Calu3 (cell line): ENCODE results near the gene SLC27A6. TPM values are rescaled to one million over a fixed set of nuclear protein-coding genes. Genes with fewer than 3 reads are reported as not detected.

Experiments used
- BruUV-seq: library from RNA; stranded (reverse); fragments of 400-500 nt; replicated peaks from 2 replicates; lab custom pipeline; 2021; lab: Mats Ljungman, UMichigan
- CTCF ChIA-PET: fragments of 300-600 bp; sonication (Branson Sonifier 250); formaldehyde crosslinking; loops from one replicate; lab custom pipeline; 2022; ENCODE audit warnings: antibody characterized with exemption; lab: Charles Lee
- DNase-seq: peaks from one replicate; pipeline ENCODE4 v3.0.0; 2022
- H3K27ac Mint-ChIP-seq: one replicate; pipeline ENCODE4 v1.8.0; 2022; ENCODE audit warnings: mixed read lengths; ENCODE audit not compliant: unreplicated experiment
- H3K27me3 Mint-ChIP-seq: one replicate; pipeline ENCODE4 v1.8.0; 2022; ENCODE audit warnings: mixed read lengths; ENCODE audit not compliant: unreplicated experiment
- H3K36me3 Mint-ChIP-seq: one replicate; pipeline ENCODE4 v1.8.0; 2022; ENCODE audit warnings: mild to moderate bottlenecking, moderate library complexity, mixed read lengths; ENCODE audit not compliant: insufficient read depth, unreplicated experiment
- H3K4me1 Mint-ChIP-seq: one replicate; pipeline ENCODE4 v1.8.0; 2022; ENCODE audit warnings: mild to moderate bottlenecking, low read depth, mixed read lengths; ENCODE audit not compliant: unreplicated experiment
- H3K4me3 Mint-ChIP-seq: one replicate; pipeline ENCODE4 v1.8.0; 2022; ENCODE audit warnings: mild to moderate bottlenecking, low read depth, moderate library complexity, mixed read lengths; ENCODE audit not compliant: unreplicated experiment
- H3K9me3 Mint-ChIP-seq: one replicate; pipeline ENCODE4 v1.8.0; 2022; ENCODE audit warnings: low read depth, mixed read lengths; ENCODE audit not compliant: unreplicated experiment
- intact Hi-C: fragments of 100-400 bp; cut with micrococcal nuclease; formaldehyde crosslinking; loops from one replicate; pipeline ENCODE4 v1.10.0; 2022; ENCODE audit not compliant: unreplicated experiment
- total RNA-seq: library from RNA; stranded (reverse); gene quantifications from 2 replicates; pipeline ENCODE4 v1.2.3, GENCODE V29; 2022
- TF ChIP-seq, protein P1 (sequence below): fragments of 200-600 bp; IDR thresholded peaks from one replicate; pipeline ENCODE4 v1.8.0; 2022; ENCODE audit warnings: antibody characterized with exemption; ENCODE audit not compliant: unreplicated experiment

The SLC27A6 gene
- total RNA-seq, 1 experiment from 2014 or later, result not detected

- no peaks in the 10 kb centered on the region for H3K36me3 Mint-ChIP-seq
- no peak overlapping the region for H3K4me3 Mint-ChIP-seq
- H3K9me3 Mint-ChIP-seq, result no peaks in the 10 kb centered on the region
- DNase-seq, result no peak
- no peaks in the 10 kb centered on the region for H3K27me3 Mint-ChIP-seq
- intact Hi-C loops, result no loop called here
- CTCF ChIA-PET, result no interaction called here
- no peak overlapping the region for H3K27ac Mint-ChIP-seq
- no TSS peak for BruUV-seq
- TF ChIP-seq, protein P1, sequence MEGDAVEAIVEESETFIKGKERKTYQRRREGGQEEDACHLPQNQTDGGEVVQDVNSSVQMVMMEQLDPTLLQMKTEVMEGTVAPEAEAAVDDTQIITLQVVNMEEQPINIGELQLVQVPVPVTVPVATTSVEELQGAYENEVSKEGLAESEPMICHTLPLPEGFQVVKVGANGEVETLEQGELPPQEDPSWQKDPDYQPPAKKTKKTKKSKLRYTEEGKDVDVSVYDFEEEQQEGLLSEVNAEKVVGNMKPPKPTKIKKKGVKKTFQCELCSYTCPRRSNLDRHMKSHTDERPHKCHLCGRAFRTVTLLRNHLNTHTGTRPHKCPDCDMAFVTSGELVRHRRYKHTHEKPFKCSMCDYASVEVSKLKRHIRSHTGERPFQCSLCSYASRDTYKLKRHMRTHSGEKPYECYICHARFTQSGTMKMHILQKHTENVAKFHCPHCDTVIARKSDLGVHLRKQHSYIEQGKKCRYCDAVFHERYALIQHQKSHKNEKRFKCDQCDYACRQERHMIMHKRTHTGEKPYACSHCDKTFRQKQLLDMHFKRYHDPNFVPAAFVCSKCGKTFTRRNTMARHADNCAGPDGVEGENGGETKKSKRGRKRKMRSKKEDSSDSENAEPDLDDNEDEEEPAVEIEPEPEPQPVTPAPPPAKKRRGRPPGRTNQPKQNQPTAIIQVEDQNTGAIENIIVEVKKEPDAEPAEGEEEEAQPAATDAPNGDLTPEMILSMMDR, result no peak
- H3K4me1 Mint-ChIP-seq, result no peaks in the 10 kb centered on the region
These were observed 37.2 kb downstream of the SLC27A6 start for GRCh38 chr5:129002527-129002842.

DNA sequence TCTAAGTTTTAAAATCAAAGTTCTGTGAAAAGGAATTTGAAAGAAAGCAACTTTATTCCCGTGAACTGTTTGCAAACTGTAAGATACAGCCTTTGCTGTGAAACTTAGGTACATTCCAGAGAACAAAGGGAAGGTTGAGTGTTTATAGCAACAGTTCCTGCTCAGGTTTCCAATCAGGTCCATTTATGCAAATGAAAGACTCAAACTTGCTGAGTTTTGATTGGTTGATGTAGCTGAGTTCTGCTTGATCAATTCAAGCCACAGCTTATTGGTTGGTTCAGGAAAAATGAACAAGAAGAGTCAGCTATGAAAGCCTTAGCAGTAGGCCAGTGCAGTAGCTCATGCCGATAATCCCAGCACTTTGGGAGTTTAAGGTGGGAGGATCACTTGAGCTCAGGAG is 37.9 kb downstream of the SLC27A6 start:
- H3K4me3 Mint-ChIP-seq, result no peak overlapping the region
- no peak overlapping the region for H3K27ac Mint-ChIP-seq
- no peak for DNase-seq

GRCh38 chr5:129014185-129014584 is 48.9 kb downstream of the SLC27A6 start:
- Mint-ChIP-seq H3K27me3 (no peaks in the 10 kb centered on the region), H3K27ac (no peak overlapping the region), H3K9me3 (no peaks in the 10 kb centered on the region), H3K4me3 (no peak overlapping the region), H3K36me3 (no peaks in the 10 kb centered on the region), H3K4me1 (no peaks in the 10 kb centered on the region)
- CTCF ChIA-PET, result no interaction called here
- no peak for DNase-seq
- intact Hi-C loops, result no loop called here
- no TSS peak for BruUV-seq
- TF ChIP-seq, protein P1, result no peak

More for the DNA sequence above, 37.9 kb downstream of the SLC27A6 start:
- no peaks in the 10 kb centered on the region for H3K9me3 Mint-ChIP-seq
- H3K4me1 Mint-ChIP-seq, result no peaks in the 10 kb centered on the region
- CTCF ChIA-PET, result no interaction called here
- no TSS peak for BruUV-seq
- no peaks in the 10 kb centered on the region for H3K27me3 Mint-ChIP-seq
- no peaks in the 10 kb centered on the region for H3K36me3 Mint-ChIP-seq
- TF ChIP-seq, protein P1, result no peak
- intact Hi-C loops, result no loop called here

GRCh38 chr5:129018837-129019236 is 53.5 kb downstream of the SLC27A6 start:
- H3K4me1 Mint-ChIP-seq, result no peaks in the 10 kb centered on the region
- H3K36me3 Mint-ChIP-seq, result no peaks in the 10 kb centered on the region
- no peak for DNase-seq
- no peaks in the 10 kb centered on the region for H3K9me3 Mint-ChIP-seq
- TF ChIP-seq, protein P1, result no peak
- intact Hi-C loops, result no loop called here
- no peak overlapping the region for H3K27ac Mint-ChIP-seq
- CTCF ChIA-PET, result no interaction called here
- no TSS peak for BruUV-seq
- no peaks in the 10 kb centered on the region for H3K27me3 Mint-ChIP-seq
- no peak overlapping the region for H3K4me3 Mint-ChIP-seq
